HL-60 (cell line): ENCODE results near the gene PPP1R13L.

Experiments used
- DNase-seq, 2 experiments: peaks; one replicate each; pipeline ENCODE4 v3.0.0-alpha.2; 2010 to 2020; ENCODE audit warnings: low read depth in 1 of 2, low spot score in 1 of 2
- H3K27ac ChIP-seq: fragments of 250-450 bp; sonication (Bioruptor Pico); replicated peaks from 2 replicates; pipeline ENCODE4 v1.5.1; 2020; ENCODE audit warnings: mild to moderate bottlenecking, moderate library complexity
- H3K27me3 ChIP-seq: fragments of 250-450 bp; sonication (Bioruptor Pico); 2 replicates; pipeline ENCODE4 v1.5.1; 2021; ENCODE audit warnings: mild to moderate bottlenecking, moderate library complexity; ENCODE audit not compliant: insufficient read depth, poor library complexity, severe bottlenecking
- H3K4me3 ChIP-seq: replicated peaks from 2 replicates; pipeline ENCODE4 v1.5.1; 2011; ENCODE audit warnings: mild to moderate bottlenecking, control low read depth, low read length; ENCODE audit not compliant: insufficient read depth
- GABPA ChIP-seq: IDR thresholded peaks from 2 replicates; pipeline ENCODE4 v1.6.1; 2012; ENCODE audit warnings: low read depth
- POLR2AphosphoS5 ChIP-seq: IDR thresholded peaks from 2 replicates; pipeline ENCODE4 v1.6.1; 2012; ENCODE audit warnings: low read depth
- SPI1 ChIP-seq: IDR thresholded peaks from 2 replicates; pipeline ENCODE4 v1.6.1; 2012; ENCODE audit warnings: low read depth, mild to moderate bottlenecking, borderline replicate concordance
- TF ChIP-seq, protein P1 (sequence below): IDR thresholded peaks from 2 replicates; pipeline ENCODE4 v1.6.1; 2012; ENCODE audit warnings: low read depth; ENCODE audit not compliant: insufficient replicate concordance
- TF ChIP-seq, protein P2 (sequence below): IDR thresholded peaks from one replicate; pipeline ENCODE4 v1.5.1; 2011; ENCODE audit warnings: low read length, control low read depth, inconsistent platforms; ENCODE audit not compliant: insufficient read depth

The PPP1R13L gene

DNA sequence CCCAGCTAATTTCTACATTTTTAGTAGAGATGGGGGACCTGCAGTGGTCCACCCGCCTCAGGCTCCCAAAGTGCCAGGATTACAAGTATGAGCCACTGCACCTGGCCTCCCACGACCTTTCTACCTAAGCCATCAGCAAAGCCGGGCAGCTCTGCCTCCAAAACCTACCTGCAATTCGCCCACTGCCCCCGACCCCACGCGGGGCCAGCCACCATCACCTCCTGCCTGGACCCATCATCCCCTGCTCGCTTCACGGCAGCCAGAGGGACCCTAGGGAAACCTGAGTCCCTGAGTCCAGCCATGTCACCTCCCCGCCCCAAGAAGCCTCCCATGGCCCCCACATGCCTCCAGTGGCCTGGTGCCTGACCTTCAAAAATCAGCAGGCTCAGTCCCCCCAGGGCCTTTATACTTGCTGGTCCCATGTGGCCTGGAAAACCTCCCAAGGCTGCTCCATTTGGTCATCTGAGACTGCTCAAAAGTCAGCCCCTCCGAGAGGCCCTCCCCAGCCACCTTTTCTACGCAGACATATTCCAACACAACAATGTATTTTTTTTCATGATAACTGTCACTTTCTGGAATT is 46.6 kb downstream of the PPP1R13L start:
- Histone ChIP-seq H3K4me3 (no peak overlapping the region), H3K27me3 (no peaks in the 10 kb centered on the region), H3K27ac (no peak overlapping the region)
- TF ChIP-seq, protein P1, sequence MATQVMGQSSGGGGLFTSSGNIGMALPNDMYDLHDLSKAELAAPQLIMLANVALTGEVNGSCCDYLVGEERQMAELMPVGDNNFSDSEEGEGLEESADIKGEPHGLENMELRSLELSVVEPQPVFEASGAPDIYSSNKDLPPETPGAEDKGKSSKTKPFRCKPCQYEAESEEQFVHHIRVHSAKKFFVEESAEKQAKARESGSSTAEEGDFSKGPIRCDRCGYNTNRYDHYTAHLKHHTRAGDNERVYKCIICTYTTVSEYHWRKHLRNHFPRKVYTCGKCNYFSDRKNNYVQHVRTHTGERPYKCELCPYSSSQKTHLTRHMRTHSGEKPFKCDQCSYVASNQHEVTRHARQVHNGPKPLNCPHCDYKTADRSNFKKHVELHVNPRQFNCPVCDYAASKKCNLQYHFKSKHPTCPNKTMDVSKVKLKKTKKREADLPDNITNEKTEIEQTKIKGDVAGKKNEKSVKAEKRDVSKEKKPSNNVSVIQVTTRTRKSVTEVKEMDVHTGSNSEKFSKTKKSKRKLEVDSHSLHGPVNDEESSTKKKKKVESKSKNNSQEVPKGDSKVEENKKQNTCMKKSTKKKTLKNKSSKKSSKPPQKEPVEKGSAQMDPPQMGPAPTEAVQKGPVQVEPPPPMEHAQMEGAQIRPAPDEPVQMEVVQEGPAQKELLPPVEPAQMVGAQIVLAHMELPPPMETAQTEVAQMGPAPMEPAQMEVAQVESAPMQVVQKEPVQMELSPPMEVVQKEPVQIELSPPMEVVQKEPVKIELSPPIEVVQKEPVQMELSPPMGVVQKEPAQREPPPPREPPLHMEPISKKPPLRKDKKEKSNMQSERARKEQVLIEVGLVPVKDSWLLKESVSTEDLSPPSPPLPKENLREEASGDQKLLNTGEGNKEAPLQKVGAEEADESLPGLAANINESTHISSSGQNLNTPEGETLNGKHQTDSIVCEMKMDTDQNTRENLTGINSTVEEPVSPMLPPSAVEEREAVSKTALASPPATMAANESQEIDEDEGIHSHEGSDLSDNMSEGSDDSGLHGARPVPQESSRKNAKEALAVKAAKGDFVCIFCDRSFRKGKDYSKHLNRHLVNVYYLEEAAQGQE, result no peak
- TF ChIP-seq, protein P2, sequence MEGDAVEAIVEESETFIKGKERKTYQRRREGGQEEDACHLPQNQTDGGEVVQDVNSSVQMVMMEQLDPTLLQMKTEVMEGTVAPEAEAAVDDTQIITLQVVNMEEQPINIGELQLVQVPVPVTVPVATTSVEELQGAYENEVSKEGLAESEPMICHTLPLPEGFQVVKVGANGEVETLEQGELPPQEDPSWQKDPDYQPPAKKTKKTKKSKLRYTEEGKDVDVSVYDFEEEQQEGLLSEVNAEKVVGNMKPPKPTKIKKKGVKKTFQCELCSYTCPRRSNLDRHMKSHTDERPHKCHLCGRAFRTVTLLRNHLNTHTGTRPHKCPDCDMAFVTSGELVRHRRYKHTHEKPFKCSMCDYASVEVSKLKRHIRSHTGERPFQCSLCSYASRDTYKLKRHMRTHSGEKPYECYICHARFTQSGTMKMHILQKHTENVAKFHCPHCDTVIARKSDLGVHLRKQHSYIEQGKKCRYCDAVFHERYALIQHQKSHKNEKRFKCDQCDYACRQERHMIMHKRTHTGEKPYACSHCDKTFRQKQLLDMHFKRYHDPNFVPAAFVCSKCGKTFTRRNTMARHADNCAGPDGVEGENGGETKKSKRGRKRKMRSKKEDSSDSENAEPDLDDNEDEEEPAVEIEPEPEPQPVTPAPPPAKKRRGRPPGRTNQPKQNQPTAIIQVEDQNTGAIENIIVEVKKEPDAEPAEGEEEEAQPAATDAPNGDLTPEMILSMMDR, result no peak
- TF ChIP-seq GABPA (no peak), SPI1 (no peak), POLR2AphosphoS5 (no peak)
- no peak for DNase-seq

DNA sequence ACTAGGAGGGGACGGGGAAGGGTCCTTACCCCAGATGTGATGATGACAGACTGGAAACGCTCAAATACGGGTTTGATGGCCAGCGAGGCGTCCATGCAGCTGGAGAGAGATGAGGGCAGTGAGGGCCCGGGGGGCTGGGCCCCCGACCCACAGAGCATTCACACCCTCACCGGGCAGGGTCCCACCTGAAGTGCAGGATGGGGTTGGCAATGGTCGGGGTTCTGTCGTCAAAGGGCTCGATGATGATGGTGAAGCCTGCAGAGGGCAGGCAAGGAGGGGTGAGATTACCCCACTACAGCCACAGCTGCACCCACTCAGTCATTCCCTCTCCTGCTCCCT is 47.5 kb downstream of the PPP1R13L start:
- Histone ChIP-seq H3K4me3 (no peak overlapping the region), H3K27ac (no peak overlapping the region), H3K27me3 (no peaks in the 10 kb centered on the region)
- DNase-seq, result no peak
- TF ChIP-seq GABPA (no peak), POLR2AphosphoS5 (no peak), SPI1 (no peak)
- TF ChIP-seq, protein P1, result no peak
- TF ChIP-seq, protein P2, result no peak

DNA sequence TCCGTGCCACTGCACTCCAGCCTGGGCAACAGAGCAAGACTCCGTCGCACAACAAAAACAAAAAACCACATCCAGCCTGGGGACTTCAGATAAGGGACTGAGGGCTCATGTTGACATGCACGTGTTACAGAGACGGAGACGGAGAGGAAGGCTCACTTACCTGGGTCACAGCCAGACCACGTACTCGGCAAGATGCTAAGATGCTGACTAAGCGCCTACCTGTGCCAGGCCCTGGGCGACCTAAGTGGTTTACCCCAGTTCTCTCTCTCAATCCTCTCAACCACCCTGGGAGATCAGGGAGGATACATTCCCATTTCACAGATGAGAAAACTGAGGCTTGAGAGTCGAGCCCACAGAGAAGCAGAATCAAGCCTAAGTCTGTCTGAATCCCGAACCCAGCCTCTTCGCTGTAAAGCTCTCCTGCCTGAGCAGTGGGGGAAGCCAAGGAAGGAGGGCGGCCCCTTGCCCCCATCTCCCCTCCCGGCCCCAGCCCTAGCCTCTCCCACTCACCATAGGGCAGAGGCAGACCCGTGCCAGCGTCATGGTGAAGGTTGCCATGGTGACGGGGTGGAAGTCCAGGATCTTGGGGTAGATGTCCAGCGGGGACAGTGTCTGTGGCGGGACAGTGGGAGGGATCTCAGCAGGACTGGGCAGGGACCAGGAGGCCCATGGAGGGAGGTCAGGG is 48.0 kb downstream of the PPP1R13L start:
- H3K27me3 ChIP-seq, result no peaks in the 10 kb centered on the region
- no peak for DNase-seq
- no peak overlapping the region for H3K27ac ChIP-seq
- TF ChIP-seq, protein P2, result no peak
- TF ChIP-seq GABPA (no peak), SPI1 (no peak), POLR2AphosphoS5 (no peak)
- TF ChIP-seq, protein P1, result no peak
- H3K4me3 ChIP-seq, result no peak overlapping the region
